LNCAP (cell line): ENCODE data around the gene FCHO2.

Experiments used
- CTCF ChIP-seq: fragments of 450-650 bp; IDR thresholded peaks from 2 replicates; pipeline ENCODE4 v1.5.1; 2017; ENCODE audit warnings: mild to moderate bottlenecking

Gene FCHO2

GRCh38 chr5:73114044-73114688, 158.3 kb downstream of the FCHO2 start:
- TF ChIP-seq CTCF = no peak

GRCh38 chr5:73115399-73116051, 159.7 kb downstream of the FCHO2 start:
- TF ChIP-seq CTCF = no peak

GRCh38 chr5:73116506-73116905, 160.7 kb downstream of the FCHO2 start:
- TF ChIP-seq CTCF = no peak

- TF ChIP-seq CTCF = no peak
Observed at GRCh38 chr5:73117088-73117740, 161.4 kb downstream of the FCHO2 start.

- no peak for TF ChIP-seq CTCF
Observed at GRCh38 chr5:73118391-73118973, 162.6 kb downstream of the FCHO2 start.

- TF ChIP-seq CTCF = no peak
Observed at GRCh38 chr5:73119451-73120157, 163.8 kb downstream of the FCHO2 start.
